ENCODE results near the gene PSG11.
"Not testable (repeated sequence)": the region's sequence is repeated elsewhere in the genome, so short reads cannot be mapped to it uniquely, and the experiment has no call there.

Gene PSG11

DNA sequence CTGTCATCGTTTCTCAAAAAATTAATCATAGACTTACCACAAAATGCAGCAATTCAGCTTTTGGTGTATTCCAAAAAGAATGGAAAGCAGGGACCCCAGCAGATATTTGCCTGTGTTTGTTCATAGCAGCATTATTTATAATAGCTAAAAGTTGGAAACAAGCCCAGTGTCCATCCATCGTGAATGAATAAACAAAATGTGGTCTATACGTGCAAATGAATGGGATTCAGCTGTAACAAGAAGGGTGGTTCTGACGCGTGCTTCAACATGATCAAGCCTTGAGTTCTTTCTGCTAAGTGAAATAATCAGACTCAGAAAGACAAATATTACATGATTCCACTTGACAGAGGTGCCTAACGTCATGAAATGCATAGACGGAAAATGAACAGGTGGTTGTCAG is 36.4 kb downstream of the PSG11 start:
- TF ChIP-seq GATA1 (IDR thresholded peaks at IDR 0.05; ENCODE audit: low read depth, low read length) = no peak
- TF ChIP-seq POLR2A (IDR thresholded peaks at IDR 0.05; ENCODE audit: low read length) = no peak
- DNase-seq = no peak

DNA sequence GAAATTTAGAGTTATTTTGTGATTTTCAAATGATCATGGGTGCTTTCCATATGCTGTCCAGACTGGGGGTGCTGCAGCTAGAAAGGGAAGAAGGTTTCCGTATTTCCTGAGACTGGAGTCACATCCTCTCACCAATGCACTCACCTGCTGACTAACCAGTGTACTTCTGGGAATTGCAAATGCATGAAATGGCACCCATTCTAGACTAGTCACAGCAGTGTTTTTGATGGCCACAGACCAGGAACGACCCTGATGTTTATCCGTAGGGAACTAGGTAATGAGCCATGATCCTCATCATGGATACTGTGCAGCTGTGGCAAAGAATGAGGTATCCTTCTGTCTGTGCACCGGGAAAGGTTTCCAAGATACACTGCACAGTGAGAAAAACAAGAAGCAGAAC is 37.1 kb downstream of the PSG11 start:
- not testable (repeated sequence) for DNase-seq

DNA sequence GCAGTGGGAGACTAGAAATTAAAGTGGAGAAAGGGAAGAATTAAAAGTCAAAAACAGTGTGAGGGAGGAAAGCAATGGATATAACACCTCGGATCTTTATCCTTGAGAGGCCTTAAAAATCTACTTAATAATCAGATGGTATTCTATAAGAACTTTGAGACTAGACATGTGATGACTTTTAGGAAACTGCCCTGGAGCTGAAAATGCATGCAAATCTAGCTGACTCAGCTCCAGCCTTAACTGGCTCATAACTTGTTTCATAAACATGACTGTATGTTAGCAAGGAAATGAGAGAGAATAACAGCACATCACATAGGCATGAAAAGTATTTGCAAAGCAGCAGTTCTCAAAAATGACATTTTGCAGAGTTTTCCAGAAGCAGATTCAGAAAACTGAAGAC is 38.1 kb downstream of the PSG11 start:
- DNase-seq = not testable (repeated sequence)

DNA sequence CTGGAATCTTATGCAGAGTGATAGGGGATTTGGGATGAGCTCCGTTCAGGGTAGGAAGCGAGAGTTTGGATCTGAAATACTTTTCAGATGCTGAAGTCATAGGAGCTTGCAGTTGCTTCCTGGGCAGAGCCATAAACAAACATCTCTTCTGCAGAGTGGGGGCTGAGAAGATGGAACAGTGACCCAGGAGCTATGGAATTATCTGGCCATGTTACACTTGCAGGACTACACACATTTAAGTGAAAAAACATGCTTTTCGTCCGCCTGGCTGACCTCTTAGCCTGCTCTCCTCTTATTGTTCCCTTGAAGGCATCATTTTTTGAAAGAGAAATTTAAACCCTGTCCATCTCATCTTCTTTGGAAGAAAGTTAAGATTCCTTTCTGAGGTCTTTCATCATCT is 40.7 kb downstream of the PSG11 start:
- no peak for TF ChIP-seq POLR2A (IDR thresholded peaks at IDR 0.05; ENCODE audit: low read length)
- TF ChIP-seq GATA1 (IDR thresholded peaks at IDR 0.05; ENCODE audit: low read depth, low read length) = no peak

DNA sequence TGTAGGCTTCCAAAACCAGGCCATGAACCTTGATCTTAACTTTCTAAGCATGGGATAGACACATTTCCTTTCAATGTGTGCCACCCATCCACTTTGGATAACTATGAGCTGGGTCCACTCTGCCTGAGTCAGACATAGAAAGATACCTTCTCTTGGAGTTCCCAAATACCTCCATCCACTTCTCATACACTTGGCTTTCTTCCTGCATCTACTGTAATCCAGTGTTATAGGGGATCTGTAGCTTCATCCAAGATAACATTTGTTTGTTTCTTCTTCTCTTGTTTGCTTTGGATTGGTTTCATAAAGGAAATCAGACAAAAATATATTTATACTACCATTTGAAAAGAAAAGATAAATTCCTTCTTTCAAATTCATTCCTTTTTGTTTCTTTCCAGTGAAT is 44.2 kb downstream of the PSG11 start:
- not testable (repeated sequence) for DNase-seq

More for the DNA sequence above, 40.7 kb downstream of the PSG11 start:
- DNase-seq = no peak

DNA sequence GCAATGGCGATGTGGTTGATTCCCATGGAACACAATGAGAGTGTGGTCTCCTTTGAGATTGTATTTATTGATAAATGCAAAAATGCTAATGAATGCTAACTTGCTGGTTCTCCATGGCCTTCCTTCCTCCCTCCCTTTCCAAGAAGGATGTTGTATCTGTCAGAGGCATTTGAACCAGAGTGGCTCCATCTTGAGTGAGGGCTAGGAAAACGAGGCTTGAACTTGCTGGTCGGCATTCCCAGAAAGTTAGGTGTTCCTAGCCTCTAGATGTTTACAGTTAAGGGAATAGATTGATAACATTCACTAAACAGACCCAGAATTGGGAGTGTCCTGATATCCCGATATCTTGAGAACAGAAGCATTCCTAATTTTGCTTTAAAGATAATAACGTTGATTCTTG is 54.8 kb downstream of the PSG11 start:
- not testable (repeated sequence) for DNase-seq

DNA sequence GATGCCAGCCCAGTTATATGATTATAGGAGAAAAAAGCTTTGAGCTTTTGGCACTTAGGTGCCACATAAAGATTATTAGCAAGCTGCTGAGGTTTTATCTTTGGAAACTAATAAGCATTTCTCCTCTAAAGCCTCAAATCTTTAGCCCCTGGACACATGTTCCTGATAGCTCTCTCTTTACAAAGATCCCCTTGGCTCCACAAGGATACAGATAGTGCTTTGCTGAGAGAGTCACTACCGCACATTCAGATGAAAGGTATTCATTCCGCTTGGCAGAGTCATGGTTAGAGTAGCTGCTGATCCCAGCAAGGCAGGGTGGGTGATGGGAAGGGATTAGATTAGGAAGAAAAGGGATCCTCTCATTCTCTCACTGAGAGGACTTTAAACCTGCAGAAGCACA is 61.1 kb downstream of the PSG11 start:
- TF ChIP-seq POLR2A (IDR thresholded peaks at IDR 0.05; ENCODE audit: low read length) = no peak
- TF ChIP-seq GATA1 (IDR thresholded peaks at IDR 0.05; ENCODE audit: low read depth, low read length) = no peak
- no peak for DNase-seq

DNA sequence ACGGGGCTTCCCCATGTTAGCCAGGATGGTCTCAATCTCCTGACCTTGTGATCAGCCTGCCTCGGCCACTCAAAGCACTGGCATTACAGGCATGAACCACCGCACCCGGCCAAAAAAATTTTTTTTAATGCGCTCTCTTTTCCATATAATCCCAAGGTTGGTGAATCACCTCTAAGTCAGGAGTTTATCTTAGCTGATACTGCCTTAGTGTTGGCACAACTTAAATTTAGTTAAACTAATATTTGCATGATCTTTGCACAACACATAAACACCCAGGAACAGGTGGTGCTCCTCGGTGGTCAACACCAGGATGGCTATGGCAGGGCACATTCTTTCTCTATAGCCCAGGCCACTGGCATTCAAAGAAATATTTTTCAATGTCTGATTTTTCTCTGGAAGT is 65.2 kb downstream of the PSG11 start:
- TF ChIP-seq GATA1 (IDR thresholded peaks at IDR 0.05; ENCODE audit: low read depth, low read length) (no peak), POLR2A (IDR thresholded peaks at IDR 0.05; ENCODE audit: low read length) (no peak)

More for the DNA sequence above, 65.2 kb downstream of the PSG11 start:
- no peak for DNase-seq
